MCF 10A (cell line): ENCODE results near the gene CENPW. TPM values are rescaled to one million over a fixed set of nuclear protein-coding genes. Genes with fewer than 3 reads are reported as not detected.

ENCODE experiments used
- BruUV-seq: library from RNA; stranded (reverse); fragments of 400-500 nt; replicated peaks from 2 replicates; lab custom pipeline; 2021; lab: Mats Ljungman, UMichigan
- CTCF ChIA-PET: fragments of 300-600 bp; sonication (Branson Sonifier 250); formaldehyde crosslinking; extraction: SDS; loops from one replicate; lab custom pipeline; 2021; ENCODE audit warnings: antibody characterized with exemption, inconsistent platforms; lab: Yijun Ruan, JAX
- POLR2A ChIA-PET: fragments of 300-600, 350-650 bp; sonication (Branson Sonifier 250); formaldehyde crosslinking; extraction: SDS; loops from one replicate; lab custom pipeline; 2020; ENCODE audit warnings: antibody characterized with exemption, inconsistent platforms; lab: Yijun Ruan, JAX
- DNase-seq: peaks from one replicate; pipeline ENCODE4 v3.0.0-alpha.2; 2018; ENCODE audit not compliant: unreplicated experiment
- H3K27ac Mint-ChIP-seq: one replicate; pipeline ENCODE4 v1.8.0; 2022; ENCODE audit warnings: mild to moderate bottlenecking, low read depth, mixed read lengths; ENCODE audit not compliant: unreplicated experiment
- H3K27me3 Mint-ChIP-seq: one replicate; pipeline ENCODE4 v1.8.0; 2022; ENCODE audit warnings: mixed read lengths; ENCODE audit not compliant: insufficient read depth, unreplicated experiment
- H3K36me3 Mint-ChIP-seq: one replicate; pipeline ENCODE4 v1.8.0; 2022; ENCODE audit warnings: mild to moderate bottlenecking, moderate library complexity, mixed read lengths; ENCODE audit not compliant: insufficient read depth, unreplicated experiment
- H3K4me1 Mint-ChIP-seq: one replicate; pipeline ENCODE4 v1.8.0; 2022; ENCODE audit warnings: mixed read lengths; ENCODE audit not compliant: insufficient read depth, unreplicated experiment
- H3K4me3 Mint-ChIP-seq: one replicate; pipeline ENCODE4 v1.8.0; 2022; ENCODE audit warnings: mild to moderate bottlenecking, moderate library complexity, mixed read lengths; ENCODE audit not compliant: unreplicated experiment
- H3K9me3 Mint-ChIP-seq: one replicate; pipeline ENCODE4 v1.8.0; 2022; ENCODE audit warnings: mixed read lengths; ENCODE audit not compliant: unreplicated experiment
- intact Hi-C: fragments of 100-400 bp; cut with micrococcal nuclease; formaldehyde crosslinking; loops from 2 replicates; pipeline ENCODE4 v1.14.1; 2022
- total RNA-seq: library from RNA; stranded (reverse); gene quantifications from 2 replicates; pipeline ENCODE4 v1.2.3, GENCODE V29; 2022
- TF ChIP-seq, protein P1 (sequence below): fragments of 200-600 bp; IDR thresholded peaks from one replicate; pipeline ENCODE4 v1.8.0; 2022; ENCODE audit warnings: antibody characterized with exemption, mild to moderate bottlenecking; ENCODE audit not compliant: unreplicated experiment

CENPW gene
- total RNA-seq, 1 experiment from 2014 or later = 31.1 TPM

GRCh38 chr6:126335210-126335609 is 4.7 kb upstream of the CENPW start:
- no peaks in the 10 kb centered on the region for H3K36me3 Mint-ChIP-seq
- H3K4me1 Mint-ChIP-seq = no peaks in the 10 kb centered on the region
- no TSS peak for BruUV-seq
- H3K27me3 Mint-ChIP-seq = no peaks in the 10 kb centered on the region
- ChIA-PET CTCF (interaction anchor here (1.2 kb wide), 1 partner anchor 26 kb away, joined by 5 read pairs; no protein-coding TSS in a partner anchor), POLR2A (interaction anchor here (0.7 kb wide), 1 partner anchor 311 kb away, joined by 3 read pairs; no protein-coding TSS in a partner anchor)
- no peak overlapping the region for H3K4me3 Mint-ChIP-seq
- intact Hi-C loops = no loop called here
- H3K27ac Mint-ChIP-seq = no peak overlapping the region
- no peak for DNase-seq
- no peaks in the 10 kb centered on the region for H3K9me3 Mint-ChIP-seq
- TF ChIP-seq, protein P1, sequence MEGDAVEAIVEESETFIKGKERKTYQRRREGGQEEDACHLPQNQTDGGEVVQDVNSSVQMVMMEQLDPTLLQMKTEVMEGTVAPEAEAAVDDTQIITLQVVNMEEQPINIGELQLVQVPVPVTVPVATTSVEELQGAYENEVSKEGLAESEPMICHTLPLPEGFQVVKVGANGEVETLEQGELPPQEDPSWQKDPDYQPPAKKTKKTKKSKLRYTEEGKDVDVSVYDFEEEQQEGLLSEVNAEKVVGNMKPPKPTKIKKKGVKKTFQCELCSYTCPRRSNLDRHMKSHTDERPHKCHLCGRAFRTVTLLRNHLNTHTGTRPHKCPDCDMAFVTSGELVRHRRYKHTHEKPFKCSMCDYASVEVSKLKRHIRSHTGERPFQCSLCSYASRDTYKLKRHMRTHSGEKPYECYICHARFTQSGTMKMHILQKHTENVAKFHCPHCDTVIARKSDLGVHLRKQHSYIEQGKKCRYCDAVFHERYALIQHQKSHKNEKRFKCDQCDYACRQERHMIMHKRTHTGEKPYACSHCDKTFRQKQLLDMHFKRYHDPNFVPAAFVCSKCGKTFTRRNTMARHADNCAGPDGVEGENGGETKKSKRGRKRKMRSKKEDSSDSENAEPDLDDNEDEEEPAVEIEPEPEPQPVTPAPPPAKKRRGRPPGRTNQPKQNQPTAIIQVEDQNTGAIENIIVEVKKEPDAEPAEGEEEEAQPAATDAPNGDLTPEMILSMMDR = no peak

DNA sequence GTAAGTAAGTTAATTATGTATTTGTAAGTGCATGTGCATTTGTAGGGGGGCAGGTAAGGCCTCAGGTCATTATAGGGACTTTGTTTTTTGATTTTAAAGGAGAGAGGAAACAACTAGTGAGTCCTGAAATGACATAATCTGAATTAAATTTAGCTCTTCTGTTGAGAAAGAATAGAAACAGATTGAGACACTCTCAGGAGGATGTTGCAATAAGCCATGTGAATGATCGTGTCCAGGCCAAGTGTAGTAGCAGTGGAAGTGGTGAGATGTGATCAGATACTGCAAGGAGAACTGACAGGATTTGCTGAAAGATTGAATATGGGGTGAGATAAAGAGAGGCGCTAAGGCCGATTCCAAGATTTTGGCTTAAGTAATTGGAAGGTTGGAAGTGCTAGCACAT is 2.6 kb upstream of the CENPW start:
- Mint-ChIP-seq H3K27ac (no peak overlapping the region), H3K36me3 (peaks cover 6% of the 10 kb centered on the region), H3K4me1 (peaks cover 13% of the 10 kb centered on the region), H3K4me3 (no peak overlapping the region), H3K9me3 (no peaks in the 10 kb centered on the region), H3K27me3 (no peaks in the 10 kb centered on the region)
- intact Hi-C loops = no loop called here
- CTCF ChIA-PET = interaction anchor here (0.6 kb wide), 1 partner anchor 506 kb away, joined by 5 read pairs; no protein-coding TSS in a partner anchor
- peak; percentile 86 for DNase-seq
- BruUV-seq = no TSS peak
- POLR2A ChIA-PET = interaction anchor here (0.5 to 1.6 kb wide), 5 partner anchors 8 to 853 kb away, joined by 3 to 4 read pairs (median 4); no protein-coding TSS in a partner anchor
- TF ChIP-seq, protein P1 = no peak

DNA sequence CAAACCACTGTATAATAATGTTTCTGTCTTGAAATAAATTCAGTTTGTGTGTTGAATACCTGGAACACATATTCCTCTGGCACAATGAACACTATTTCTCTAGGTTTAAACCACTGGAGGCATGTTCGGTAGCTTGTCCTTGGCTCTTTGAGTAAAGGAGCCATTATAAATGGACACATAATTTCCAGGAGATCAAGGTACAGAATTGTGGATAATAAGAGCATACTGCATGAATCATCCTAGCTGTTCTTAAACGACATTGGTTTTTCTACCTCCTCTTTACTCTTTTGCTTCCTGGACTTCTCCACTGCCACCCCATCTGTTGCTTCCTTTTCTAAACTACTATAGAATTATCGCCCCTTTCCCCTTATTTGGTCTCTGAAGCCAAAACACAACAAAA is 1.2 kb downstream of the CENPW start:
- POLR2A ChIA-PET = no interaction called here
- Mint-ChIP-seq H3K4me3 (no peak overlapping the region), H3K27me3 (no peaks in the 10 kb centered on the region), H3K36me3 (peaks cover 6% of the 10 kb centered on the region), H3K27ac (no peak overlapping the region), H3K9me3 (no peaks in the 10 kb centered on the region), H3K4me1 (peaks cover 37% of the 10 kb centered on the region)
- CTCF ChIA-PET = interaction anchor here (0.6 to 1.6 kb wide), 3 partner anchors 164 to 1225 kb away, joined by 3 to 6 read pairs (median 4); no protein-coding TSS in a partner anchor
- intact Hi-C loops = loop anchor here (5.0 kb wide), 1 partner anchor 309 kb away; no protein-coding TSS in a partner anchor
- BruUV-seq = no TSS peak
- no peak for DNase-seq
- TF ChIP-seq, protein P1 = no peak

DNA sequence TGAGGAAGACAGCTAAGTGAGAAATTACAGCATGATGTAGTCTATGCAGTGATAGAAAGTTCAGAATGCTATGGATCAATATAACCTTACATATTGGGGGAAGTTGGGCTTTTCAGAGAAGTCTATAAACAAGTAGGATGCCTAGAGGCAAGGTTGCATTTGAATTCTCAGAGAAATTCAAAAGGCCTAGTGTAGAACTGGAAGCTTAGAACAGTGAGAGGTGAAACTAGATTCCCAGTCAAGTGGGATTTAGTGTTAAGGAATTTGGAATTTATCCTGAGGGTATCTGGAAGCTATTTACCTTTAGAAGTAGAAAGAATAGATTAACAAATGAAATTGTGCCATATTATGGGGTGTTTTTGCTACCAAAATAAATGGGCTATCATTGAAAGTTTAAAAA is 4.3 kb downstream of the CENPW start:
- Mint-ChIP-seq H3K27ac (no peak overlapping the region), H3K27me3 (no peaks in the 10 kb centered on the region), H3K4me1 (peaks cover 37% of the 10 kb centered on the region), H3K9me3 (no peaks in the 10 kb centered on the region), H3K4me3 (no peak overlapping the region), H3K36me3 (peaks cover 6% of the 10 kb centered on the region)
- POLR2A ChIA-PET = no interaction called here
- no peak for DNase-seq
- TF ChIP-seq, protein P1 = no peak
- CTCF ChIA-PET = interaction anchor here (0.6 kb wide), 1 partner anchor 358 kb away, joined by 3 read pairs; no protein-coding TSS in a partner anchor
- BruUV-seq = no TSS peak
- intact Hi-C loops = loop anchor here (5.0 kb wide), 1 partner anchor 312 kb away; no protein-coding TSS in a partner anchor
